Stomach (tissue), 9 donors: ENCODE measurements around the gene TGFB3. TPM values are rescaled to one million over a fixed set of nuclear protein-coding genes. Genes with fewer than 3 reads are reported as not detected.

Source experiments
- DNase-seq, 2 donors: peaks; one replicate each; pipeline versions ENCODE4 v3.0.0 to v3.0.0-alpha.2; 2013 to 2019
- H3K27ac ChIP-seq, 5 donors: fragments of 200-600 bp in 4 of 5; sonication (generic) in 4 of 5; one replicate each; pipeline ENCODE4 v1.5.1; 2013 to 2019; ENCODE audit warnings: mild to moderate bottlenecking in 1 of 5, moderate library complexity in 1 of 5
- H3K27me3 ChIP-seq, 3 donors: fragments of 200-600 bp; sonication (generic); one replicate each; pipeline ENCODE4 v1.5.1; 2017 to 2019; ENCODE audit warnings: mixed run types in 1 of 3
- H3K36me3 ChIP-seq, 4 donors: fragments of 200-600 bp; sonication (generic); 1 replicate in 3 of 4; 2 replicates in 1 of 4; pipeline ENCODE4 v1.5.1; 2016 to 2019
- H3K4me1 ChIP-seq, 4 donors: fragments of 200-600 bp; sonication (generic); one replicate each; pipeline ENCODE4 v1.5.1; 2016 to 2019
- H3K4me3 ChIP-seq, 4 donors: fragments of 200-600 bp; sonication (generic) in 3 of 4; one replicate each; pipeline ENCODE4 v1.5.1; 2016 to 2019; ENCODE audit warnings: mild to moderate bottlenecking in 1 of 4
- H3K9me3 ChIP-seq, 4 donors: fragments of 200-600 bp; sonication (generic); one replicate each; pipeline ENCODE4 v1.5.1; 2016 to 2019
- CTCF ChIP-seq, 7 experiments: fragments of 450-650 bp in 4 of 7; fragments of 200-600 bp in 3 of 7; sonication (generic) in 3 of 7; IDR thresholded peaks; one replicate each; pipeline ENCODE4 v1.5.1; 2016 to 2019; ENCODE audit warnings: antibody characterized with exemption in 7 of 7, control low read depth in 2 of 7, mild to moderate bottlenecking in 1 of 7
- EP300 ChIP-seq: sonication (generic); formaldehyde crosslinking; IDR thresholded peaks from one replicate; pipeline ENCODE4 v1.6.1; 2017; ENCODE audit warnings: antibody characterized with exemption
- POLR2A ChIP-seq, 4 donors: fragments of 450-650 bp; IDR thresholded peaks; one replicate each; pipeline ENCODE4 v1.6.1; 2016; ENCODE audit warnings: antibody characterized with exemption in 4 of 4, control low read depth in 2 of 4, mild to moderate bottlenecking in 1 of 4, moderate library complexity in 1 of 4
- POLR2AphosphoS5 ChIP-seq, 3 donors: sonication (generic); formaldehyde crosslinking; IDR thresholded peaks; one replicate each; pipeline ENCODE4 v1.6.1; 2016; ENCODE audit warnings: antibody characterized with exemption in 3 of 3
- WGBS, 5 donors: extraction: QIAGEN DNeasy Blood & Tissue Kit in 3 of 5; methylation state at CpG; one replicate each; pipeline versions ENCODE4 v1.1.5 to v1.1.7; 2013 to 2018; 5-methylcytosine and 5-hydroxymethylcytosine counted together
- intact Hi-C: fragments of 100-400 bp; cut with DNase I; formaldehyde crosslinking; loops from one replicate; pipeline ENCODE4 v1.15.1; 2023; ENCODE audit warnings: low total_unique reads
- polyA plus RNA-seq, 3 donors: library from polyadenylated mRNA; stranded (reverse); fragments of 200-250 nt; gene quantifications; one replicate each; pipeline ENCODE4 v1.2.3, GENCODE V29; 2013
- total RNA-seq, 5 donors: library from RNA; depleted of rRNA; stranded (reverse); fragments of >200 nt; gene quantifications; one replicate each; pipeline versions ENCODE4 v1.1.0 to v1.2.3, GENCODE V29; 2014 to 2016
- donor health status: healthy with polysubstance abuse.
- donor health status: Bipolar disorder and iron deficiency.
- donor health status: healthy.

Gene TGFB3
- total and polyA plus RNA-seq, 8 donors = 2.0 to 24.6 (median 13.9) TPM; not detected in 1

DNA sequence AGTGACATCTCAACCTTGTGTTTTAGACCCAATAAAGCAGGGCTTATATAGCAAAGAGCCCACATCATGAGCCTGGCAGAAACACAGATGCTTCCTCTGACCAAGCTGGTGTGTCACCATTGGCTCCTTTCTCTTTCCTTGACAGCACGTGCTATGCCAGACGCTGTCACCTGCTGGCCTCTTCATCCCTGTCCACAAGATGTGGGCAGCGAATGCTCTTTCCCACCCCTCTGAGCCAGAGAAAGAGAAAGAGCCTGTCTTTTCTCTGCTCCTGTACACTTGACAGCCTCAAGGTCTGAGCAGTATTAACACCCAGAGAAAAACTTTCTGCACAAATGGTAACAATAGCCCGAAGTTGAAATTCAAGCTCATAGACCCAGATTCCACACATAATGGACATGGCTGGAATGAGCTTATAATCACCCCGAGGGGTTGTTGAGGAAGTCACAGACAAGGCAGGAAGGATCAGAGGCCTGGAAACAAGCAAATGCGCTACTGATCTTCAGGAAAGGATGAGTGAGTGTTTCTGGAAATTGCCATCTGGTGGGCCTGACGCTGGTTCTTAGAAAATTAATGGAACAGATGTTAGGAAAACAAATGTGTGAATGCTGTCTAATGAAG lies 8.9 kb downstream of the TGFB3 start:
- TF ChIP-seq EP300 = no peak
- no peak for TF ChIP-seq CTCF (IDR thresholded peaks at IDR 0.05)
- TF ChIP-seq POLR2A (IDR thresholded peaks at IDR 0.05) = no peak
- no peak for TF ChIP-seq POLR2AphosphoS5 (IDR thresholded peaks at IDR 0.05)
- Histone ChIP-seq H3K36me3 (peaks cover 8 to 38% (median 28%) of the 10 kb centered on the region in 4 donors), H3K27me3 (no peaks in the 10 kb centered on the region), H3K27ac (no peak overlapping the region), H3K4me1 (peaks cover 0 to 16% (median 6%) of the 10 kb centered on the region in 4 donors), H3K4me3 (no peak overlapping the region), H3K9me3 (no peaks in the 10 kb centered on the region)
- intact Hi-C loops = loop anchor here (10.0 kb wide), 1 partner anchor 168 kb away; no protein-coding TSS in a partner anchor
- DNase-seq = peak in 1 of 2 donors; percentile 50
- 52 to 68% (median 59%) methylated on average over 7 of the region's 7 CpGs for WGBS, 5 donors

GRCh38 chr14:75971509-75971908 lies 10.3 kb downstream of the TGFB3 start:
- Histone ChIP-seq H3K4me3 (no peak overlapping the region), H3K4me1 (peaks cover 0 to 2% (median 0%) of the 10 kb centered on the region in 4 donors), H3K9me3 (no peaks in the 10 kb centered on the region), H3K27ac (no peak overlapping the region), H3K36me3 (peaks cover 8 to 52% (median 40%) of the 10 kb centered on the region in 4 donors), H3K27me3 (no peaks in the 10 kb centered on the region)
- no peak for DNase-seq
- TF ChIP-seq POLR2AphosphoS5 (IDR thresholded peaks at IDR 0.05) (no peak), EP300 (no peak), POLR2A (IDR thresholded peaks at IDR 0.05) (no peak), CTCF (IDR thresholded peaks at IDR 0.05) (no peak)
- WGBS, 5 donors = 88 to 94% (median 92%) methylated on average over 15 of the region's 15 CpGs
- intact Hi-C loops = loop anchor here (10.0 kb wide), 1 partner anchor 167 kb away; no protein-coding TSS in a partner anchor

- no peak for DNase-seq
- 86 to 94% (median 91%) methylated on average over 9 of the region's 9 CpGs for WGBS, 5 donors
- Histone ChIP-seq H3K4me3 (no peak overlapping the region), H3K4me1 (no peaks in the 10 kb centered on the region), H3K9me3 (no peaks in the 10 kb centered on the region), H3K27ac (no peak overlapping the region), H3K27me3 (no peaks in the 10 kb centered on the region), H3K36me3 (peaks cover 8 to 57% (median 45%) of the 10 kb centered on the region in 4 donors)
- TF ChIP-seq POLR2A (IDR thresholded peaks at IDR 0.05) (no peak), EP300 (no peak), CTCF (IDR thresholded peaks at IDR 0.05) (no peak), POLR2AphosphoS5 (IDR thresholded peaks at IDR 0.05) (no peak)
- intact Hi-C loops = loop anchor here (10.0 kb wide), 1 partner anchor 166 kb away; no protein-coding TSS in a partner anchor
Measured at GRCh38 chr14:75970989-75971388, 10.8 kb downstream of the TGFB3 start.

- DNase-seq = no peak
- Histone ChIP-seq H3K36me3 (peaks cover 9 to 68% (median 56%) of the 10 kb centered on the region in 4 donors), H3K27me3 (no peaks in the 10 kb centered on the region), H3K4me1 (no peaks in the 10 kb centered on the region), H3K27ac (no peak overlapping the region), H3K4me3 (no peak overlapping the region), H3K9me3 (no peaks in the 10 kb centered on the region)
- 71 to 88% (median 78%) methylated on average over 8 of the region's 8 CpGs for WGBS, 5 donors
- TF ChIP-seq EP300 = no peak
- no peak for TF ChIP-seq POLR2AphosphoS5 (IDR thresholded peaks at IDR 0.05)
- no peak for TF ChIP-seq POLR2A (IDR thresholded peaks at IDR 0.05)
- TF ChIP-seq CTCF (IDR thresholded peaks at IDR 0.05) = no peak
- intact Hi-C loops = loop anchor here (10.0 kb wide), 1 partner anchor 165 kb away; no protein-coding TSS in a partner anchor
Measured at GRCh38 chr14:75969891-75970290, 11.9 kb downstream of the TGFB3 start.
